Activated T-cell treated with anti-CD3 and anti-CD28 coated beads, Interleukin-2, amount 50 U/mL, for 1 hour (primary cell): Measurements from ENCODE around the gene SGCD.

Source experiments
- DNase-seq: peaks from one replicate; pipeline ENCODE4 v3.0.0-alpha.2; 2020

The SGCD gene

GRCh38 chr5:156523607-156524006, 196.6 kb downstream of the SGCD start:
- DNase-seq: no peak

- DNase-seq: no peak
Observed at GRCh38 chr5:156526081-156526925, 199.3 kb downstream of the SGCD start.

GRCh38 chr5:156527611-156528010, 200.6 kb downstream of the SGCD start:
- DNase-seq: no peak

GRCh38 chr5:156528673-156529072, 201.7 kb downstream of the SGCD start:
- DNase-seq: no peak

- DNase-seq: no peak
Observed at GRCh38 chr5:156529892-156530291, 202.9 kb downstream of the SGCD start.

- no peak for DNase-seq
Observed at GRCh38 chr5:156531199-156531598, 204.2 kb downstream of the SGCD start.

GRCh38 chr5:156532921-156533320, 206.0 kb downstream of the SGCD start:
- DNase-seq: no peak

- no peak for DNase-seq
Observed at GRCh38 chr5:156534085-156534484, 207.1 kb downstream of the SGCD start.

- no peak for DNase-seq
Observed at GRCh38 chr5:156534906-156535485, 208.0 kb downstream of the SGCD start.

GRCh38 chr5:156540491-156540890, 213.5 kb downstream of the SGCD start:
- DNase-seq: no peak

GRCh38 chr5:156541582-156541981, 214.6 kb downstream of the SGCD start:
- DNase-seq: no peak

GRCh38 chr5:156543348-156544145, 216.6 kb downstream of the SGCD start:
- no peak for DNase-seq

- no peak for DNase-seq
Observed at GRCh38 chr5:156552855-156553358, 225.9 kb downstream of the SGCD start.

- DNase-seq: no peak
Observed at GRCh38 chr5:156556666-156557406, 229.9 kb downstream of the SGCD start.

- no peak for DNase-seq
Observed at GRCh38 chr5:156560002-156560401, 233.0 kb downstream of the SGCD start.

- DNase-seq: no peak
Observed at GRCh38 chr5:156561651-156562050, 234.7 kb downstream of the SGCD start.

GRCh38 chr5:156570615-156571014, 243.7 kb downstream of the SGCD start:
- no peak for DNase-seq

- DNase-seq: no peak
Observed at GRCh38 chr5:156581725-156582124, 254.8 kb downstream of the SGCD start.

- no peak for DNase-seq
Observed at GRCh38 chr5:156582193-156582598, 255.2 kb downstream of the SGCD start.

- DNase-seq: no peak
Observed at GRCh38 chr5:156584871-156585270, 257.9 kb downstream of the SGCD start.

- DNase-seq: no peak
Observed at GRCh38 chr5:156585999-156586398, 259.0 kb downstream of the SGCD start.

GRCh38 chr5:156587012-156587411, 260.0 kb downstream of the SGCD start:
- DNase-seq: no peak

- DNase-seq: no peak
Observed at GRCh38 chr5:156588306-156588705, 261.3 kb downstream of the SGCD start.
